ENCODE results near the gene UGGT1.

Gene UGGT1

GRCh38 chr2:128156812-128157211, 65.8 kb downstream of the UGGT1 start:
- no peak for TF ChIP-seq CTCF (IDR thresholded peaks at IDR 0.05; ENCODE audit: low read depth, low read length)
- H3K4me3 ChIP-seq (ENCODE audit: low read depth, low read length): no peak overlapping the region
- no peak for DNase-seq (ENCODE audit: low read depth, low spot score)
- in situ Hi-C loops (cut with HindIII; ENCODE audit: low sequenced_read_pairs): no loop called here

GRCh38 chr2:128157644-128158043, 66.6 kb downstream of the UGGT1 start:
- no peak for TF ChIP-seq CTCF (IDR thresholded peaks at IDR 0.05; ENCODE audit: low read depth, low read length)
- DNase-seq (ENCODE audit: low read depth, low spot score): no peak
- in situ Hi-C loops (cut with HindIII; ENCODE audit: low sequenced_read_pairs): no loop called here
- H3K4me3 ChIP-seq (ENCODE audit: low read depth, low read length): no peak overlapping the region

GRCh38 chr2:128158176-128158575, 67.2 kb downstream of the UGGT1 start:
- TF ChIP-seq CTCF (IDR thresholded peaks at IDR 0.05; ENCODE audit: low read depth, low read length): no peak
- DNase-seq (ENCODE audit: low read depth, low spot score): no peak
- in situ Hi-C loops (cut with HindIII; ENCODE audit: low sequenced_read_pairs): no loop called here
- no peak overlapping the region for H3K4me3 ChIP-seq (ENCODE audit: low read depth, low read length)

- in situ Hi-C loops (cut with HindIII; ENCODE audit: low sequenced_read_pairs): no loop called here
- no peak for DNase-seq (ENCODE audit: low read depth, low spot score)
- TF ChIP-seq CTCF (IDR thresholded peaks at IDR 0.05; ENCODE audit: low read depth, low read length): no peak
- no peak overlapping the region for H3K4me3 ChIP-seq (ENCODE audit: low read depth, low read length)
These were observed 68.4 kb downstream of the UGGT1 start for GRCh38 chr2:128159437-128159836.

GRCh38 chr2:128160616-128161275, 69.7 kb downstream of the UGGT1 start:
- in situ Hi-C loops (cut with HindIII; ENCODE audit: low sequenced_read_pairs): no loop called here
- H3K4me3 ChIP-seq (ENCODE audit: low read depth, low read length): no peak overlapping the region
- no peak for DNase-seq (ENCODE audit: low read depth, low spot score)
- no peak for TF ChIP-seq CTCF (IDR thresholded peaks at IDR 0.05; ENCODE audit: low read depth, low read length)

GRCh38 chr2:128162266-128162665, 71.3 kb downstream of the UGGT1 start:
- TF ChIP-seq CTCF (IDR thresholded peaks at IDR 0.05; ENCODE audit: low read depth, low read length): no peak
- in situ Hi-C loops (cut with HindIII; ENCODE audit: low sequenced_read_pairs): no loop called here
- DNase-seq (ENCODE audit: low read depth, low spot score): no peak
- no peak overlapping the region for H3K4me3 ChIP-seq (ENCODE audit: low read depth, low read length)

All from astrocyte of the spinal cord (primary cell).